Measurements from ENCODE around the gene DAAM1.

Gene DAAM1

GRCh38 chr14:59337141-59337611 lies 148.7 kb downstream of the DAAM1 start:
- peak; percentile 86 for DNase-seq (ENCODE audit: low spot score)
- H3K4me3 ChIP-seq, result no peak overlapping the region
- peak overlapping the region; percentile 68 to 85 for H3K27ac ChIP-seq
- TF ChIP-seq CTCF (IDR thresholded peaks at IDR 0.05), result no peak

DNA sequence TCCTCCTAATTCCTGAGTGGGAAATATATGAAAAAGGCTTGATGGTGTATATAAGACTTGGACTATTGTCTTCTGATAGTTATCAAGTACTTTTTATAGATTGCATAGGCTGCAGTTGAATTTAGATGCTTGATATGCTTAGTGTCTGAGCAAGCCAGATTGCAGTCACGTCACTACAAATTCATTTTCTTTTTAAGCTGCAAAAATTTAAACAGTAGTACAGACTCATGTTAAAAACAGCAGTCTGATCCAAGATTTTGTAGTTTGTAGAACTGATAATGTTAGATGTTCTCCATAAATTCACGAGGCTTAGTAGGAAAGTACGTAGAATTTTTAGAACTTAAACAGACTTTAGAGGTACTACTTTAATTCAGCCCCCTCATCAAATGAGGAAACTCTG lies 150.3 kb downstream of the DAAM1 start:
- Histone ChIP-seq H3K27ac (peak overlapping the region; percentile 29 to 68), H3K4me3 (no peak overlapping the region)
- no peak for DNase-seq (ENCODE audit: low spot score)
- no peak for TF ChIP-seq CTCF (IDR thresholded peaks at IDR 0.05)

GRCh38 chr14:59339524-59340330 lies 151.3 kb downstream of the DAAM1 start:
- no peak for TF ChIP-seq CTCF (IDR thresholded peaks at IDR 0.05)
- peak overlapping the region; percentile 15 to 52 for H3K27ac ChIP-seq
- no peak for DNase-seq (ENCODE audit: low spot score)
- no peak overlapping the region for H3K4me3 ChIP-seq

- no peak for DNase-seq (ENCODE audit: low spot score)
- no peak for TF ChIP-seq CTCF (IDR thresholded peaks at IDR 0.05)
- peak overlapping the region in 1 of 2 donors; percentile 32 for H3K27ac ChIP-seq
- H3K4me3 ChIP-seq, result no peak overlapping the region
Measured at GRCh38 chr14:59341858-59342477, 153.5 kb downstream of the DAAM1 start.

- TF ChIP-seq CTCF (IDR thresholded peaks at IDR 0.05), result no peak
- Histone ChIP-seq H3K27ac (peak overlapping the region in 1 of 2 donors; percentile 48), H3K4me3 (no peak overlapping the region)
- no peak for DNase-seq (ENCODE audit: low spot score)
Measured at GRCh38 chr14:59342516-59343484, 154.3 kb downstream of the DAAM1 start.

DNA sequence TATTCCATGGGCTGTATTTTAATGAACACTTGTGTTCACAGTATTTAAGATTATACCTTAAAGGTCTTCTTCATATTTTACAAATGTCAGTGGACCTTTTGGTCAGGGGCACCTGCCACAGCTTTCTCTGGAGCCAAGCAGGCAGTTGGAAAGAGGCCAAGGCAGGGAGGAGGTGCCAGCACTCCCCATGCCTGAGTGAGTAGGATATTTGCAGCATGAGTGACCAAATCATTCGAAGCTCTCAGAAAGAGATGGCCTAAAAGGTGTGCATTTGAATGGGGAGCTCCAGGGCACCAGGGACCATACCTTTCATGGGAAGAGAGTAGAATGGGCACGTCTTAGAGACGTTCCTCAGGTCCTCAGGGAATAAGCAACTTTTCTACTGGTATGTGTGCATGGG lies 155.1 kb downstream of the DAAM1 start:
- Histone ChIP-seq H3K4me3 (no peak overlapping the region), H3K27ac (peak overlapping the region; percentile 30 to 48)
- TF ChIP-seq CTCF (IDR thresholded peaks at IDR 0.05), result no peak
- no peak for DNase-seq (ENCODE audit: low spot score)

All from coronary artery (tissue), 2 donors.